Ascending aorta (tissue), 2 donors: ENCODE data around the gene IL27RA. TPM values are rescaled to one million over a fixed set of nuclear protein-coding genes. Genes with fewer than 3 reads are reported as not detected.
"Not testable (repeated sequence)": the region's sequence is repeated elsewhere in the genome, so short reads cannot be mapped to it uniquely, and the experiment has no call there.

Experiments
- DNase-seq, 2 donors: peaks; one replicate each; pipeline ENCODE4 v3.0.0-alpha.2; 2019; ENCODE audit warnings: low spot score in 2 of 2
- H3K27ac ChIP-seq, 2 donors: fragments of 200-600 bp; sonication (generic); one replicate each; pipeline ENCODE4 v1.5.1; 2016 to 2017; ENCODE audit warnings: mild to moderate bottlenecking in 1 of 2
- H3K27me3 ChIP-seq: fragments of 200-600 bp; sonication (generic); one replicate; pipeline ENCODE4 v1.5.1; 2017
- H3K36me3 ChIP-seq, 2 donors: fragments of 200-600 bp; sonication (generic); one replicate each; pipeline ENCODE4 v1.5.1; 2016
- H3K4me1 ChIP-seq, 2 donors: fragments of 200-600 bp; sonication (generic); one replicate each; pipeline ENCODE4 v1.5.1; 2016 to 2017; ENCODE audit warnings: mild to moderate bottlenecking in 1 of 2
- H3K4me3 ChIP-seq, 2 donors: fragments of 200-600 bp; sonication (generic); one replicate each; pipeline ENCODE4 v1.5.1; 2016 to 2017; ENCODE audit warnings: mild to moderate bottlenecking in 1 of 2
- H3K9me3 ChIP-seq, 2 donors: fragments of 200-600 bp; sonication (generic); one replicate each; pipeline ENCODE4 v1.5.1; 2016
- intact Hi-C: fragments of 100-400 bp; cut with DNase I; formaldehyde crosslinking; loops from one replicate; pipeline ENCODE4 v1.15.1; 2023
- total RNA-seq: library from RNA; depleted of rRNA; stranded (reverse); fragments of >200 nt; gene quantifications from one replicate; pipeline ENCODE4 v1.1.0, GENCODE V29; 2016
- TF ChIP-seq, protein P1 (sequence below), 3 experiments: fragments of 200-600 bp in 2 of 3; fragments of 450-650 bp in 1 of 3; sonication (generic) in 2 of 3; IDR thresholded peaks; one replicate each; pipeline ENCODE4 v1.5.1; 2016 to 2019; ENCODE audit warnings: antibody characterized with exemption in 3 of 3, mild to moderate bottlenecking in 1 of 3, moderate library complexity in 1 of 3

The IL27RA gene
- total RNA-seq, 1 donor from 2014 or later, result 4.2 TPM

DNA sequence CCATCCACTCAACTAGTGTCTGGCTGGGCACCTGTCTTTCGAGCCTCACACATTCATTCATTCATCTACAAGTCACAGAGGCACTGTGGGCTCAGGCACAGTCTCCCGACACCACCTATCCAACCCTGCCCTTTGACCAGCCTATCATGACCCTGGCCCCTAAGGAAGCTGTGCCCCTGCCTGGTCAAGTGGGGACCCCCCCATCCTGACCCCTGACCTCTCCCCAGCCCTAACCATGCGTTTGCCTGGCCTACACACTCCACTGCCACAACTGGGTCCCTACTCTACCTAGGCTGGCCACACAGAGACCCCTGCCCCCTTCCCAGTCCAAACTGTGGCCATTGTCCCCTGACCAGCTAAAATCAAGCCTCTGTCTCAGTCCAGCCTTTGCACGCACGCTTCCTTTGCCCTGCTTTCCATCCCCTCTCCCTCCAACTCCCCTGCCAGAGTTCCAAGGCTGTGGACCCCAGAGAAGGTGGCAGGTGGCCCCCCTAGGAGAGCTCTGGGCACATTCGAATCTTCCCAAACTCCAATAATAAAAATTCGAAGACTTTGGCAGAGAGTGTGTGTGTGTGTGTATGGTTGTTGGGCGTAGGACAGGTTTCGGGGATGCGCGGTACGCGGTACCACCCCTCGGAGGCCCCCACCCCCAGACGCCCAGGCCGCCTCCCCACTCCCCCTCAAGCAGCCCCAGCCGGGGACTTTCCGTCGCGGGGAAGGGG lies 404 bp upstream of the IL27RA start:
- Histone ChIP-seq H3K27ac (peak overlapping the region in 1 of 2 donors; percentile 38), H3K9me3 (no peaks in the 10 kb centered on the region), H3K27me3 (no peaks in the 10 kb centered on the region), H3K4me1 (peaks cover 0 to 7% of the 10 kb centered on the region in 2 donors), H3K36me3 (no peaks in the 10 kb centered on the region), H3K4me3 (peak overlapping the region; percentile 50 to 71)
- TF ChIP-seq, protein P1, sequence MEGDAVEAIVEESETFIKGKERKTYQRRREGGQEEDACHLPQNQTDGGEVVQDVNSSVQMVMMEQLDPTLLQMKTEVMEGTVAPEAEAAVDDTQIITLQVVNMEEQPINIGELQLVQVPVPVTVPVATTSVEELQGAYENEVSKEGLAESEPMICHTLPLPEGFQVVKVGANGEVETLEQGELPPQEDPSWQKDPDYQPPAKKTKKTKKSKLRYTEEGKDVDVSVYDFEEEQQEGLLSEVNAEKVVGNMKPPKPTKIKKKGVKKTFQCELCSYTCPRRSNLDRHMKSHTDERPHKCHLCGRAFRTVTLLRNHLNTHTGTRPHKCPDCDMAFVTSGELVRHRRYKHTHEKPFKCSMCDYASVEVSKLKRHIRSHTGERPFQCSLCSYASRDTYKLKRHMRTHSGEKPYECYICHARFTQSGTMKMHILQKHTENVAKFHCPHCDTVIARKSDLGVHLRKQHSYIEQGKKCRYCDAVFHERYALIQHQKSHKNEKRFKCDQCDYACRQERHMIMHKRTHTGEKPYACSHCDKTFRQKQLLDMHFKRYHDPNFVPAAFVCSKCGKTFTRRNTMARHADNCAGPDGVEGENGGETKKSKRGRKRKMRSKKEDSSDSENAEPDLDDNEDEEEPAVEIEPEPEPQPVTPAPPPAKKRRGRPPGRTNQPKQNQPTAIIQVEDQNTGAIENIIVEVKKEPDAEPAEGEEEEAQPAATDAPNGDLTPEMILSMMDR (IDR thresholded peaks at IDR 0.05), result no peak
- DNase-seq, result no peak
- intact Hi-C loops, result no loop called here

DNA sequence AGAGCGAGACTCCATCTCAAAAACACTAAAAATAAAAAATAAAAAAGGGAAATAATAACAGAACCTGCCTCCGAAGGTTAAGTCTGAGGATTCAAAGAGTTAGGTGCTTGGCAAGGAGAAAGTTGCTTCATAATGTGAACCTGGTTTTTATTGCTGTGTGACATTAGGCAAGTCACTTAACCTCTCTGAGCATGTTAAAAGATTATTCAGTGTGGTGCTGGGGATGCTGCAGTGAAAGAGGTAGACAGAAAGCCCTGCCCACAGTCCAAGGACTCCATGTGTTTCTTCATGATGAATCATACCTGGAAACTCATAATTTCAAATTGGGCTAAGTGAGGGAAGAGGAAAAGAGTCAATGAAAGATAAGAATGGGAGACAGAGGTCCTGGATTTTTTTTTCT lies 2.4 kb downstream of the IL27RA start:
- Histone ChIP-seq H3K27me3 (no peaks in the 10 kb centered on the region), H3K27ac (no peak overlapping the region), H3K4me3 (no peak overlapping the region), H3K36me3 (no peaks in the 10 kb centered on the region), H3K9me3 (no peaks in the 10 kb centered on the region), H3K4me1 (peaks cover 0 to 7% of the 10 kb centered on the region in 2 donors)
- TF ChIP-seq, protein P1 (IDR thresholded peaks at IDR 0.05), result no peak
- intact Hi-C loops, result no loop called here
- no peak for DNase-seq

DNA sequence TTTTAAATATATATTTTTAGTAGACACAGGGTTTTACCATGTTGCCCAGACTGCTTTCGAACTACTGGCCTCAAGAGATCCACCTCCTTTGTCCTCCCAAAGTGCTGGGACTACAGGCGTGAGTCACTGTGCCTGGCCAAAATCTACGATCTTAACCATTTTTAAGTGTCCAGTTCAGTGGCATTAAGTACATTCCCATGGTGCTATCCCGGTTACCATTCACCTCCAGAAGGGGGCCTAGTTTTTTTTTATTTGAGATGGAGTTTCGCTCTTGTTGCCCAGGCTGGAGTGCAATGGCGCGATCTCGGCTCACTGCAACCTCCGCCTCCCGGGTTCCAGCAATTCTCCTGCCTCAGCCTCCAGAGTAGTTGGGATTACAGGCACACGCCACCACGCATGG lies 3.6 kb downstream of the IL27RA start:
- H3K4me1 ChIP-seq, H3K36me3 ChIP-seq, H3K4me3 ChIP-seq, H3K27me3 ChIP-seq, H3K27ac ChIP-seq, intact Hi-C loops, DNase-seq, H3K9me3 ChIP-seq: not testable (repeated sequence)

DNA sequence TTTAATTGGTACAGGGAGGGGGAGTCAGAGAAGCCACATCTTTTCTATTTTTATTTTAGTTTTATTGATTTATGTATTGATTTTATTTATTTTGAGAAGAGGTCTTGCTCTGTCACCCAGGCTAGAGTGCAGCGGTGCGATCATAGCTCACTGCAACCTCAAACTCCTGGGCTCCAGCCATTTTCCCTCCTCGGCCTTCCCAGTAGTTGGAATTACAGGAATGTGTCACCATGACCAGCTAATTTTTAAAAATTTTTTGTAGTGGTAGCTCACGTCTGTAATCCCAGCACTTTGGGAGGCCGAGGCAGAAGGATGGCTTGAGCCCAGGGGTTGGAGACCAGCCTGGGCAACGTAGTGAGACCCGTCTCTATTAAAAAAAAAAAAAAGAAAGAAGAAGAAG lies 4.1 kb downstream of the IL27RA start:
- H3K4me3 ChIP-seq, result no peak overlapping the region
- DNase-seq, result no peak

DNA sequence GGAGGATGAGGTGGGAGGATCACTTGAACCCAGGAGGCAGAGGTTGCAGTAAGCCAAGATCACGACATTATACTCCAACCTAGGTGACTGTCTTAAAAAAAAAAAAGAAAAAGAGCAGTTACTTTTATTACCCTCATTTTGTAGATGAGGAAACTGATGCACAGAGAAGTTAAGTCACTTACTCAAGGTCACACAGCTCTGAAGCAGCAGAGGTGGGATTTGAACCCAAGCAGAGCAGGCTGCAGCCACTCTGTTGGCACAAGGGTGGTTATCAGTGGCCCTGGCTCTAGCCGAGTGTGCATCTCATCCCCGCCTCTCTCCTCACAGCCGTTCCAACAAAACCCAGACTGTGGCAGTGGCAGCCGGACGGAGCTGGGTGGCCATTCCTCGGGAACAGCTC lies 7.6 kb downstream of the IL27RA start:
- TF ChIP-seq, protein P1 (IDR thresholded peaks at IDR 0.05), result no peak
- intact Hi-C loops, result no loop called here
- no peaks in the 10 kb centered on the region for H3K9me3 ChIP-seq
- no peaks in the 10 kb centered on the region for H3K4me1 ChIP-seq
- no peaks in the 10 kb centered on the region for H3K27me3 ChIP-seq
- H3K27ac ChIP-seq, result no peak overlapping the region
- no peaks in the 10 kb centered on the region for H3K36me3 ChIP-seq
- DNase-seq, result no peak
- H3K4me3 ChIP-seq, result no peak overlapping the region

More for the DNA sequence above, 4.1 kb downstream of the IL27RA start:
- TF ChIP-seq, protein P1 (IDR thresholded peaks at IDR 0.05), result no peak
- intact Hi-C loops, result no loop called here
- Histone ChIP-seq H3K27ac (no peak overlapping the region), H3K36me3 (no peaks in the 10 kb centered on the region), H3K27me3 (no peaks in the 10 kb centered on the region), H3K9me3 (no peaks in the 10 kb centered on the region), H3K4me1 (peaks cover 0 to 7% of the 10 kb centered on the region in 2 donors)

DNA sequence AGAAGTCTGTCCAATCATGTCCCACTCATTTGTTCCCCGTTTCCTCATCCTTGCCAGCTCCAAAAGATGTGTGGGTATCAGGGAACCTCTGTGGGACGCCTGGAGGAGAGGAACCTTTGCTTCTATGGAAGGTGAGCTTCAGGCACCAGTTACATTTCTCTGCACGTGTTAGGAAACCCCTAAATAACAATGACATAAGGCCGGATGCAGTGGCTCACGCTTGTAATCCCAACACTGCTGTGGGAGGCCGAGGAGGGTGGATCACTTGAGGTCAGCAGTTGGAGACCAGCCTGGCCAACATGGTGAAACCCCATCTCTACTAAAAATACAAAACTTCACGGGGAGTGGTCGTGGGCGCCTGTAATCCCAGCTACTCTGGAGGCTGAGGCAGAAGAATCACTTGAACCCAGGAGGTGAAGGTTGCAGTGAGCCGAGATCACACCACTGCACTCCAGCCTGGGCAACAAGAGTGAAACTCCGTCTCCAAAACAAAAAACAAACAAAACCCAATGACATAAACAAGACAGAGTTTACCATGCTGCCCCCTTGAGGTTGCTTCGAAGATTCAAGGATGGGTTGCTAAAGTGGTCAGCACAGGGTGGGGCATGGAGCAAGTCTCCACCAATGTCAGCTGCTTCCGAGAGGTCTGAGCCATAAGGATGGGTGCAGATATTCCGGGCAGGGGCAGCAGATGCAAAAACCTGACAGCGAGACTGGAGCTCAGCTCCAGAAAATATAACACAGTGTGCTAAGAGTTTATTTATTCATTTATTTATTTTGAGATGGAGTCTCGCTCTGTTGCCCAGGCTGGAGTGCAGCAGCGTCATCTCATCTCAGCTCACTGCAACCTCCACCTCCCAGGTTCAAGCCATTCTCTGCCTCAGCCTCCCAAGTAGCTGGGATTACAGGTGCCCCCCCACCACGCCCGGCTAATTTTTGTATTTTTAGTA lies 11.4 kb downstream of the IL27RA start:
- H3K27ac ChIP-seq, H3K36me3 ChIP-seq, H3K9me3 ChIP-seq, H3K4me3 ChIP-seq, H3K27me3 ChIP-seq, DNase-seq, H3K4me1 ChIP-seq, intact Hi-C loops: not testable (repeated sequence)
- TF ChIP-seq, protein P1 (IDR thresholded peaks at IDR 0.05), result peak; percentile 14 to 56 (median 34)

DNA sequence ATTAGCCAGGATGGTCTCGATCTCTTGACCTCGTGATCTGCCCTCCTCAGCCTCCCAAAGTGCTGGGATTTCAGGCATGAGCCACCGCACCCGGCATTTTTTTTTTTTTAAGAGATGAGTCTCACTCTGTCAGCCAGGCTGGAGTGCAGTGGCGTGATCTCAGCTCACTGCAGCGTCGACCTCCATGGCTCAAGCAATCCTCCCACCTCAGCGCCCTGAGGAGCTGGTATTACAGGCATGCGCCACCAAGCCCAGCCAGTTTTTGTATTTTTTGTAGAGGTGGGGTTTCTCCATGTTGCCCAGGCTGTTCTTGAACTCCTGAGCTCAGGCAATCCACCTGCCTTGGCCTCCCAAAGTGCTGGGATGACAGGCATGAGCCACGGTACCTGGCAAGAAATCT lies 16.3 kb downstream of the IL27RA start:
- H3K27me3 ChIP-seq, H3K4me3 ChIP-seq, DNase-seq, intact Hi-C loops, H3K36me3 ChIP-seq, H3K27ac ChIP-seq, H3K9me3 ChIP-seq, H3K4me1 ChIP-seq: not testable (repeated sequence)
